ENCODE data around the gene BCAN.

DNA sequence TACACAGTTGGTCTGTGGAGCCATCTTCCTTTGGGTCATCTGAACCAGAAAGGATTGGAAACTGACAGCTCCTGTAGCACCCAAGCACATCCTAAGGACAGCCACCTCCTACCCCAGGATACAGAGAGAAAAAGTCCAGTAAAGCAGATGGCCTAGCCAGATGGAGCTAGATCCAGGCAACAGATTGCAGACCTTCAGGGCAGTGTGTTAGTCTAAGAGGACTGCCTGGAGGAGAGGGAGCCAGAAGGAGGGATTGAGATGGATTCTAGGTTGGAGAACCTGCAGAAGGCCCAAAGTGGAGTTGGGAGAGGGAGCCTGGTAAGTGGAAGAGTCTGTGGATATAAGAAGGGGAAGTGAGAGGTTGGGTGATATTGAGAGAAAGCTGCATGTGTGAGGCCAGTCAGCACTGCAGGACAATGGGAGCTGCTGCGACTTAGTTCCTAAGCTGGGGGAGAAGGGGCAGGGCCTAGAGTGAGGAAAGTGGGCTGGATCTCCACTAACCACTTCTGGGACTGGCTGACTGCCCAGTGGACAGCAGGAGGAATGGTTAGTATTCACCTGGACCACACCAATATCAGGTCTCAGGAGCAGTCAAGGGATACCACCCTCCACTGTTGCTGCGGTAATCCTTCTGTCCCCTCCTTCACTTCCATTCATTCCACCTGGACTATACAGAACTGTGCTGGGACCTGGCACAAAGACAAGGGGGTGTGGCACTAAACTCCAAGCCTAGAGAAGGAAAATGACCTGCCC is 13.4 kb downstream of the BCAN start:
- TF ChIP-seq, protein P1, sequence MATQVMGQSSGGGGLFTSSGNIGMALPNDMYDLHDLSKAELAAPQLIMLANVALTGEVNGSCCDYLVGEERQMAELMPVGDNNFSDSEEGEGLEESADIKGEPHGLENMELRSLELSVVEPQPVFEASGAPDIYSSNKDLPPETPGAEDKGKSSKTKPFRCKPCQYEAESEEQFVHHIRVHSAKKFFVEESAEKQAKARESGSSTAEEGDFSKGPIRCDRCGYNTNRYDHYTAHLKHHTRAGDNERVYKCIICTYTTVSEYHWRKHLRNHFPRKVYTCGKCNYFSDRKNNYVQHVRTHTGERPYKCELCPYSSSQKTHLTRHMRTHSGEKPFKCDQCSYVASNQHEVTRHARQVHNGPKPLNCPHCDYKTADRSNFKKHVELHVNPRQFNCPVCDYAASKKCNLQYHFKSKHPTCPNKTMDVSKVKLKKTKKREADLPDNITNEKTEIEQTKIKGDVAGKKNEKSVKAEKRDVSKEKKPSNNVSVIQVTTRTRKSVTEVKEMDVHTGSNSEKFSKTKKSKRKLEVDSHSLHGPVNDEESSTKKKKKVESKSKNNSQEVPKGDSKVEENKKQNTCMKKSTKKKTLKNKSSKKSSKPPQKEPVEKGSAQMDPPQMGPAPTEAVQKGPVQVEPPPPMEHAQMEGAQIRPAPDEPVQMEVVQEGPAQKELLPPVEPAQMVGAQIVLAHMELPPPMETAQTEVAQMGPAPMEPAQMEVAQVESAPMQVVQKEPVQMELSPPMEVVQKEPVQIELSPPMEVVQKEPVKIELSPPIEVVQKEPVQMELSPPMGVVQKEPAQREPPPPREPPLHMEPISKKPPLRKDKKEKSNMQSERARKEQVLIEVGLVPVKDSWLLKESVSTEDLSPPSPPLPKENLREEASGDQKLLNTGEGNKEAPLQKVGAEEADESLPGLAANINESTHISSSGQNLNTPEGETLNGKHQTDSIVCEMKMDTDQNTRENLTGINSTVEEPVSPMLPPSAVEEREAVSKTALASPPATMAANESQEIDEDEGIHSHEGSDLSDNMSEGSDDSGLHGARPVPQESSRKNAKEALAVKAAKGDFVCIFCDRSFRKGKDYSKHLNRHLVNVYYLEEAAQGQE (IDR thresholded peaks at IDR 0.05; ENCODE audit: insufficient read depth in 1 of 2, low read depth in 2 of 2, low read length in 2 of 2) = 0 out of 4 replicates have a peak, but pooled peaks of 1 of the 2 experiments have one; percentile 12
- TF ChIP-seq POLR2AphosphoS5 (IDR thresholded peaks at IDR 0.05; ENCODE audit: low read depth, low read length) (no peak), SIN3A (IDR thresholded peaks at IDR 0.05; ENCODE audit: borderline replicate concordance, insufficient read depth, low read length) (no peak), TAF1 (IDR thresholded peaks at IDR 0.05; ENCODE audit: borderline replicate concordance, insufficient read depth, low read length) (no peak)
